ENCODE measurements around the gene MZF1. TPM values are rescaled to one million over a fixed set of nuclear protein-coding genes. Genes with fewer than 3 reads are reported as not detected.

Gene MZF1
- total RNA-seq, 1 experiment from 2014 or later = 50.7 TPM

Small RNAs within 50 kb of the gene (microRNA-seq; reads per million reads assigned to microRNA genes)
- 0.93 reads per million for gene MIR6807

Other genes with a start within 250 kb of the MZF1 start
- 3.8 and 4.7 TPM in 2 replicates for gene ZSCAN22, start 246.3 kb downstream of the MZF1 start, total RNA-seq (2022)
- 6.4 and 7.0 TPM in 2 replicates for gene A1BG, start 219.8 kb downstream of the MZF1 start, total RNA-seq (2022)
- gene ZNF497, start 210.6 kb downstream of the MZF1 start, total RNA-seq (2022) = 3.2 and 3.9 TPM in 2 replicates
- 1.5 and 1.7 TPM in 2 replicates for gene ZNF837, start 192.3 kb downstream of the MZF1 start, total RNA-seq (2022)
- 1,779 and 1,872 TPM in 2 replicates for gene RPS5, start 186.1 kb downstream of the MZF1 start, total RNA-seq (2022)
- 0.63 and 0.98 TPM in 2 replicates for gene RNF225, start 177.7 kb downstream of the MZF1 start, total RNA-seq (2022)
- gene ZNF584, start 164.7 kb downstream of the MZF1 start, total RNA-seq (2022) = 14.6 and 18.1 TPM in 2 replicates
- gene ZNF132, start 133.2 kb downstream of the MZF1 start, total RNA-seq (2022) = not detected in 2 replicates
- gene ZNF324B, start 121.7 kb downstream of the MZF1 start, total RNA-seq (2022) = 4.7 and 7.2 TPM in 2 replicates
- gene ZNF324, start 106.3 kb downstream of the MZF1 start, total RNA-seq (2022) = 6.5 and 7.9 TPM in 2 replicates
- 8.3 and 10.3 TPM in 2 replicates for gene ZNF446, start 97.0 kb downstream of the MZF1 start, total RNA-seq (2022)
- 14.7 and 22.5 TPM in 2 replicates for gene SLC27A5, start 61.3 kb downstream of the MZF1 start, total RNA-seq (2022)
- gene ZBTB45, start 53.5 kb downstream of the MZF1 start, total RNA-seq (2022) = 12.8 and 15.0 TPM in 2 replicates
- 236 and 290 TPM in 2 replicates for gene TRIM28, start 29.3 kb downstream of the MZF1 start, total RNA-seq (2022)
- 154 and 184 TPM in 2 replicates for gene CHMP2A, start 18.2 kb downstream of the MZF1 start, total RNA-seq (2022)
- gene UBE2M, start 14.7 kb downstream of the MZF1 start, total RNA-seq (2022) = 149 and 158 TPM in 2 replicates

Data from MCF 10A (cell line).